Measurements from ENCODE around the gene GTPBP6.

The GTPBP6 gene

DNA sequence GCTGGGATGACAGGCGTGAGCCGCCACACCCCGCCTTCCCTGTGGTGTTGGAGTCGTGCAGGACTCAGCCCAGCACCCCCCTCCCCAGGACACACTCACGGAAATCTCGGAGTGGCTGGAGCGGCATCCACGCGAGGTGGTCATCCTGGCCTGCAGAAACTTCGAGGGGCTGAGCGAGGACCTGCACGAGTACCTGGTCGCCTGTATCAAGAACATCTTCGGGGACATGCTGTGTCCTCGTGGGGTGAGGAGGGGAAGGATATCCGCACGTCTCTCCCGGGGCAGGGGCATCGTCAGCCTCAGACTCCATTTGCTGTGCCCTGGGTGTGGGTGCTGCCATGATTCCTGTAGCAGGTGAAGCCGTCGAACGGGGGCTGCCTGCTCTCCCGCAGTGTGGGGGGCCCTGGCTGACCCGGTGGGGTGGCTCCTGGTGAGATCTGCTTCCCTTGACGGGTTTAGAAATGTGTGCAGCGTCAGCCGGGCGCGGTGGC, 27.1 kb downstream of the GTPBP6 start:
- H3K4me3 ChIP-seq (replicated peaks; ENCODE audit: low read depth, low read length): no peak overlapping the region
- no peak for DNase-seq (ENCODE audit: extremely low read depth, insufficient read length)
- H3K27me3 ChIP-seq (replicated peaks; ENCODE audit: control insufficient read depth, insufficient read depth, low read length): no peaks in the 10 kb centered on the region
- TF ChIP-seq, protein P1, sequence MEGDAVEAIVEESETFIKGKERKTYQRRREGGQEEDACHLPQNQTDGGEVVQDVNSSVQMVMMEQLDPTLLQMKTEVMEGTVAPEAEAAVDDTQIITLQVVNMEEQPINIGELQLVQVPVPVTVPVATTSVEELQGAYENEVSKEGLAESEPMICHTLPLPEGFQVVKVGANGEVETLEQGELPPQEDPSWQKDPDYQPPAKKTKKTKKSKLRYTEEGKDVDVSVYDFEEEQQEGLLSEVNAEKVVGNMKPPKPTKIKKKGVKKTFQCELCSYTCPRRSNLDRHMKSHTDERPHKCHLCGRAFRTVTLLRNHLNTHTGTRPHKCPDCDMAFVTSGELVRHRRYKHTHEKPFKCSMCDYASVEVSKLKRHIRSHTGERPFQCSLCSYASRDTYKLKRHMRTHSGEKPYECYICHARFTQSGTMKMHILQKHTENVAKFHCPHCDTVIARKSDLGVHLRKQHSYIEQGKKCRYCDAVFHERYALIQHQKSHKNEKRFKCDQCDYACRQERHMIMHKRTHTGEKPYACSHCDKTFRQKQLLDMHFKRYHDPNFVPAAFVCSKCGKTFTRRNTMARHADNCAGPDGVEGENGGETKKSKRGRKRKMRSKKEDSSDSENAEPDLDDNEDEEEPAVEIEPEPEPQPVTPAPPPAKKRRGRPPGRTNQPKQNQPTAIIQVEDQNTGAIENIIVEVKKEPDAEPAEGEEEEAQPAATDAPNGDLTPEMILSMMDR (IDR thresholded peaks at IDR 0.05; ENCODE audit: insufficient read depth, low read length, poor library complexity, severe bottlenecking): no peak
- peaks cover 16% of the 10 kb centered on the region for H3K36me3 ChIP-seq (ENCODE audit: control insufficient read depth, insufficient read depth, low read length)

DNA sequence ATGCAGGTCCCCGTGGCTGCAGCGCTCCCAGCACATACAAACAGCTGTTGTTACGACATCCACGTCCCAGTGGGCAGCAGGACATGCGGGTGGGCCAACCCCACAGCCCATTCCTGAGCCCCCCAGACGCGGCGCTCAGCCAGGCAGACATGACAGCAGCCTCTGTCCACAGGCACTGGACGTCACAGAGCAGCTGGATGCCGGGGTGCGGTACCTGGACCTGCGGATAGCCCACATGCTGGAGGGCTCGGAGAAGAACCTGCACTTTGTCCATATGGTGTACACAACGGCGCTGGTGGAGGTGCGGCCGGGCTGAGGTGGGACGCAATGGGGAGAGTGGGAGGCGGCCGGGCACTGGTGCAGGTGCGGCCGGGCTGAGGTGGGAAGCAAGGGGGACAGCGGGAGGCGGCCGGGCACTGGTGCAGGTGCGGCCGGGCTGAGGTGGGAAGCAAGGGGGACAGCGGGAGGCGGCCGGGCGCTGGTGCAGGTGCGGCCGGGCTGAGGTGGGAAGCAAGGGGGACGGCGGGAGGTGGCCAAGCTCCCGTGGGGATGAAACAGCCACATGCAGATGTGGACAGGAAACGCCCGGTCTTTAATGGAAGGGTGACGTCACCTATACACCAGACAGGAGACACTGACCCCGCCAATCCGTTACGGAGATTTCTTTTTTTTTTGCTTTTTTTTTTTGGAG, 28.0 kb downstream of the GTPBP6 start:
- TF ChIP-seq, protein P1 (IDR thresholded peaks at IDR 0.05; ENCODE audit: insufficient read depth, low read length, poor library complexity, severe bottlenecking): no peak
- no peak overlapping the region for H3K4me3 ChIP-seq (replicated peaks; ENCODE audit: low read depth, low read length)
- peaks cover 16% of the 10 kb centered on the region for H3K36me3 ChIP-seq (ENCODE audit: control insufficient read depth, insufficient read depth, low read length)
- no peak for DNase-seq (ENCODE audit: extremely low read depth, insufficient read length)
- H3K27me3 ChIP-seq (replicated peaks; ENCODE audit: control insufficient read depth, insufficient read depth, low read length): no peaks in the 10 kb centered on the region

DNA sequence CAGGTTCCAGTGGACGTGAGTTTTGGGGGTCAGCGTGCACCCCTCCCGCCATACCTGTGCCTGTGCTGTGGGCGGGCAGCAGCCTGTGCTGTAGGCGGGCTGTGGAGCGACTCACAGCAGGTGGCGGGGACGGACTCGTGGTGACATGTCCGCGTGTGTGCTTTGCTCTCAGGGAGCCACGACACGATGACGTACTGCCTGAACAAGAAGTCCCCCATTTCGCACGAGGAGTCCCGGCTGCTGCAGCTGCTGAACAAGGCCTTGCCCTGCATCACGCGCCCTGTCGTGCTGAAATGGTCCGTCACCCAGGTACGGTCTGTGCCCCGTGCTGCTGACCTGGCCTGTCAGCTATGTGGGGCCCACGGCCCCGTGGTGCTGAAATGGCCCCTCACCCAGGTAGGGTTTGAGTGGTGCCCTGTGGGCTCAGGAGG, 30.0 kb downstream of the GTPBP6 start:
- Histone ChIP-seq H3K36me3 (ENCODE audit: control insufficient read depth, insufficient read depth, low read length) (peaks cover 16% of the 10 kb centered on the region), H3K27me3 (replicated peaks; ENCODE audit: control insufficient read depth, insufficient read depth, low read length) (no peaks in the 10 kb centered on the region), H3K4me3 (replicated peaks; ENCODE audit: low read depth, low read length) (no peak overlapping the region)
- DNase-seq (ENCODE audit: extremely low read depth, insufficient read length): no peak
- TF ChIP-seq, protein P1 (IDR thresholded peaks at IDR 0.05; ENCODE audit: insufficient read depth, low read length, poor library complexity, severe bottlenecking): no peak

DNA sequence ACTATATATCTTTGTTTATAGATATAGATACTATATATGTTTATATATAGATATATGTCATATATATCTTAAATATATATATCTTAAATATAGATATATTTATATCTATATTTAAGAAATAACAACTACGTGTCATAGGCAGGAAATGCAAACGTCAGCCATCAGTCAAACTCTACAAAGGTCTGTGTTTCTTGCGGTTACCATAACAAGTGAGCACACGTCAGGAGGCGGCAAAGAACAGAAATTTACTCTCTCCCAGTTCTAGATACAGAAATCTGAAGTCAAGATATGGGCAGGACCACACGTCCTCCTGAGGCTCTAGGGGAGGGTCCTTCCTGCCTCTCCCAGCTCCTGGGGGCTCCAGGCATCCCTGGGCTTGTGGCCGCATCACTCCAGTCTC, 30.9 kb downstream of the GTPBP6 start:
- no peaks in the 10 kb centered on the region for H3K27me3 ChIP-seq (replicated peaks; ENCODE audit: control insufficient read depth, insufficient read depth, low read length)
- no peak overlapping the region for H3K4me3 ChIP-seq (replicated peaks; ENCODE audit: low read depth, low read length)
- no peak for DNase-seq (ENCODE audit: extremely low read depth, insufficient read length)
- TF ChIP-seq, protein P1 (IDR thresholded peaks at IDR 0.05; ENCODE audit: insufficient read depth, low read length, poor library complexity, severe bottlenecking): no peak
- peaks cover 13% of the 10 kb centered on the region for H3K36me3 ChIP-seq (ENCODE audit: control insufficient read depth, insufficient read depth, low read length)

DNA sequence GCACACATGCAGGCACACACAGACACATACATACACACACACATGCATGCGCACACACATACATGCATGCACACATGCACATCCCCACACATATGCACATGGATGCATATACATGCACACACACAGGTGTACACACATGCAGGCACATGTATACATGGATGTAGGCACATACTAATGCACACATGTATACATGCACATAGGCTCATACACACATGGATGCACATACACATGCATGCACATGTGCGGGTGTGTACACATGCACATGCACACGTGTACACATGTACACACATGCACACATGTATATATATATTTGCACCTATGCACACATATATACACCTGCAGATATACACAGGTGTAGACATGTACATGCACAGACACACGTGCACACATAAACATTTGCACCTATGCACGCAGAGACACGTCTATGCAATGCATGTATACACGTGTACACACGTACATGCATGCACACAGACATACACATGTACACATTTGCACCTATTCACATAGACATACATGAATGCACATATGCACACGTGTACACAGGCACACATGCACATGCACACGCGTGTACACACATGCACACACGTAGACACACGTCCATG, 33.4 kb downstream of the GTPBP6 start:
- Histone ChIP-seq H3K36me3 (ENCODE audit: control insufficient read depth, insufficient read depth, low read length) (peaks cover 8% of the 10 kb centered on the region), H3K27me3 (replicated peaks; ENCODE audit: control insufficient read depth, insufficient read depth, low read length) (no peaks in the 10 kb centered on the region), H3K4me3 (replicated peaks; ENCODE audit: low read depth, low read length) (no peak overlapping the region)
- TF ChIP-seq, protein P1 (IDR thresholded peaks at IDR 0.05; ENCODE audit: insufficient read depth, low read length, poor library complexity, severe bottlenecking): no peak
- DNase-seq (ENCODE audit: extremely low read depth, insufficient read length): no peak
